ENCODE data around the gene FHAD1.

Gene FHAD1

GRCh38 chr1:15350151-15350550, 103.1 kb downstream of the FHAD1 start:
- no peak overlapping the region for H3K4me3 ChIP-seq (ENCODE audit: low read depth, low read length)
- TF ChIP-seq CTCF (IDR thresholded peaks at IDR 0.05; ENCODE audit: borderline replicate concordance, insufficient read depth, low read depth, low read length) = no peak

GRCh38 chr1:15350551-15351200, 103.7 kb downstream of the FHAD1 start:
- H3K4me3 ChIP-seq (ENCODE audit: low read depth, low read length) = no peak overlapping the region

GRCh38 chr1:15351310-15351709, 104.3 kb downstream of the FHAD1 start:
- no peak overlapping the region for H3K4me3 ChIP-seq (ENCODE audit: low read depth, low read length)
- no peak for TF ChIP-seq CTCF (IDR thresholded peaks at IDR 0.05; ENCODE audit: borderline replicate concordance, insufficient read depth, low read depth, low read length)

More at GRCh38 chr1:15350551-15351200, 103.7 kb downstream of the FHAD1 start:
- TF ChIP-seq CTCF (IDR thresholded peaks at IDR 0.05; ENCODE audit: borderline replicate concordance, insufficient read depth, low read depth, low read length) = no peak

- TF ChIP-seq CTCF (IDR thresholded peaks at IDR 0.05; ENCODE audit: borderline replicate concordance, insufficient read depth, low read depth, low read length) = no peak
- no peak overlapping the region for H3K4me3 ChIP-seq (ENCODE audit: low read depth, low read length)
Observed at GRCh38 chr1:15352128-15352957, 105.3 kb downstream of the FHAD1 start.

- no peak overlapping the region for H3K4me3 ChIP-seq (ENCODE audit: low read depth, low read length)
- no peak for TF ChIP-seq CTCF (IDR thresholded peaks at IDR 0.05; ENCODE audit: borderline replicate concordance, insufficient read depth, low read depth, low read length)
Observed at GRCh38 chr1:15353839-15354579, 107.0 kb downstream of the FHAD1 start.

GRCh38 chr1:15354580-15354965, 107.5 kb downstream of the FHAD1 start:
- no peak overlapping the region for H3K4me3 ChIP-seq (ENCODE audit: low read depth, low read length)

More at GRCh38 chr1:15354580-15354965, 107.5 kb downstream of the FHAD1 start:
- no peak for TF ChIP-seq CTCF (IDR thresholded peaks at IDR 0.05; ENCODE audit: borderline replicate concordance, insufficient read depth, low read depth, low read length)

All from GM12875 (cell line).